Choroid plexus epithelial cell (primary cell): ENCODE data around the gene WFS1.

Experiments used
- DNase-seq: peaks from one replicate; pipeline ENCODE4 v3.0.0-alpha.2; 2010; ENCODE audit warnings: low read depth
- H3K4me3 ChIP-seq: 2 replicates; pipeline ENCODE4 v1.5.1; 2011; ENCODE audit warnings: low read depth, mild to moderate bottlenecking, control low read depth, low read length, moderate library complexity
- CTCF ChIP-seq: conservative IDR thresholded peaks from 2 replicates; pipeline ENCODE4 v1.5.1; 2011; ENCODE audit warnings: low read depth, mild to moderate bottlenecking, control low read depth, inconsistent platforms, low read length, moderate library complexity

Gene WFS1

GRCh38 chr4:6225469-6225868, 44.2 kb upstream of the WFS1 start:
- peak; percentile 40 for DNase-seq
- TF ChIP-seq CTCF: no peak

GRCh38 chr4:6226506-6226905, 43.1 kb upstream of the WFS1 start:
- DNase-seq: no peak
- no peak for TF ChIP-seq CTCF
- no peak overlapping the region for H3K4me3 ChIP-seq

More at GRCh38 chr4:6225469-6225868, 44.2 kb upstream of the WFS1 start:
- H3K4me3 ChIP-seq: no peak overlapping the region

GRCh38 chr4:6227412-6228157, 42.1 kb upstream of the WFS1 start:
- DNase-seq: no peak
- no peak for TF ChIP-seq CTCF
- H3K4me3 ChIP-seq: no peak overlapping the region

- no peak for DNase-seq
- H3K4me3 ChIP-seq: no peak overlapping the region
- TF ChIP-seq CTCF: no peak
Observed at GRCh38 chr4:6228158-6229067, 41.2 kb upstream of the WFS1 start.

DNA sequence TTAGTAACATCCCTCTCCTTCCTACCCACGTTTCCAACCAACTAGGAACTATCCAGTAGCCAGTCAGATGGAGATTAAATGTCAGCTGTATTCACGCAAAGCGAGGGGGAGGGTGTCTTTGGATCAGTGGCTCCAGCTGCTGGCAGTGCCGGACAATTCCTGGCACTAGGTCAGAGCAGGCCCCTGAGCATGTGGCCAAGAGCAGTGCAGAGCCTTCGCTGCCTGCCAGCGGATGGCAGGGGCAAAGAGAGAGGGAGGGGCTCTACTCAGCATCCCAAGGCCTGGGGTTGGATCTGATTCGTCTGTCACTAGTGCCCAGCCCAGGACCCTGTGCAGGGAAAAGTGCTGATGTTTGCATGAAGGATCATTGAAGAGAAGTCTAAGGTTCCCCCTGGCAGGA, 40.6 kb upstream of the WFS1 start:
- DNase-seq: no peak
- TF ChIP-seq CTCF: no peak
- H3K4me3 ChIP-seq: no peak overlapping the region

- no peak for DNase-seq
- no peak overlapping the region for H3K4me3 ChIP-seq
- TF ChIP-seq CTCF: no peak
Observed at GRCh38 chr4:6229671-6230501, 39.8 kb upstream of the WFS1 start.
